Renal cortical epithelial cell (primary cell): ENCODE data around the gene SCAF1. TPM values are rescaled to one million over a fixed set of nuclear protein-coding genes. Genes with fewer than 3 reads are reported as not detected.

Experiments
- total RNA-seq: library from RNA; depleted of rRNA; stranded (reverse); fragments of >200 nt; gene quantifications from 2 replicates; pipeline ENCODE4 v1.2.3, GENCODE V29; 2014

SCAF1 gene
- total RNA-seq, 1 donor from 2014 or later, result 50.9 TPM

Other genes starting within 250 kb of the SCAF1 start
- gene PTH2, start 218.8 kb upstream of the SCAF1 start, total RNA-seq, result not detected in 2 replicates
- not detected in 2 replicates for gene GFY, start 216.8 kb upstream of the SCAF1 start, total RNA-seq
- gene SLC17A7, start 200.7 kb upstream of the SCAF1 start, total RNA-seq, result 0.15 TPM in 1 of 2 replicates, not detected in the other
- gene PIH1D1, start 190.4 kb upstream of the SCAF1 start, total RNA-seq, result 120 and 197 TPM in 2 replicates
- gene ALDH16A1, start 189.0 kb upstream of the SCAF1 start, total RNA-seq, result 30.5 and 64.1 TPM in 2 replicates
- 1.3 and 1.7 TPM in 2 replicates for gene FLT3LG, start 168.0 kb upstream of the SCAF1 start, total RNA-seq
- gene RPL13A, start 154.6 kb upstream of the SCAF1 start, total RNA-seq, result 962 and 2,738 TPM in 2 replicates
- gene RPS11, start 145.8 kb upstream of the SCAF1 start, total RNA-seq, result 2,210 and 4,384 TPM in 2 replicates
- gene FCGRT, start 129.5 kb upstream of the SCAF1 start, total RNA-seq, result 23.4 and 47.7 TPM in 2 replicates
- gene RCN3, start 114.2 kb upstream of the SCAF1 start, total RNA-seq, result 0.75 and 1.6 TPM in 2 replicates
- 37.9 and 117 TPM in 2 replicates for gene NOSIP, start 61.7 kb upstream of the SCAF1 start, total RNA-seq
- gene PRRG2, start 60.9 kb upstream of the SCAF1 start, total RNA-seq, result 4.2 and 7.2 TPM in 2 replicates
- gene PRR12, start 51.0 kb upstream of the SCAF1 start, total RNA-seq, result 0.87 and 8.7 TPM in 2 replicates
- 32.5 and 40.5 TPM in 2 replicates for gene RRAS, start 2.1 kb upstream of the SCAF1 start, total RNA-seq
- 68.4 and 89.3 TPM in 2 replicates for gene IRF3, start 23.6 kb downstream of the SCAF1 start, total RNA-seq
- gene BCL2L12, start 23.7 kb downstream of the SCAF1 start, total RNA-seq, result 1.9 and 5.9 TPM in 2 replicates
- 205 and 483 TPM in 2 replicates for gene PRMT1, start 35.1 kb downstream of the SCAF1 start, total RNA-seq
- gene ADM5, start 47.4 kb downstream of the SCAF1 start, total RNA-seq, result 0.35 TPM in 2 replicates
- gene CPT1C, start 48.9 kb downstream of the SCAF1 start, total RNA-seq, result 1.9 and 2.5 TPM in 2 replicates
- gene TSKS, start 121.1 kb downstream of the SCAF1 start, total RNA-seq, result not detected in 2 replicates
- gene AP2A1, start 124.8 kb downstream of the SCAF1 start, total RNA-seq, result 43.2 and 98.0 TPM in 2 replicates
- gene FUZ, start 171.1 kb downstream of the SCAF1 start, total RNA-seq, result 13.4 and 24.2 TPM in 2 replicates
- gene MED25, start 176.1 kb downstream of the SCAF1 start, total RNA-seq, result 18.8 and 66.7 TPM in 2 replicates
- 28.3 and 106 TPM in 2 replicates for gene PTOV1, start 208.9 kb downstream of the SCAF1 start, total RNA-seq
- gene PNKP, start 225.4 kb downstream of the SCAF1 start, total RNA-seq, result 30.5 and 36.3 TPM in 2 replicates
- gene AKT1S1, start 235.1 kb downstream of the SCAF1 start, total RNA-seq, result 3.5 and 10.8 TPM in 2 replicates
- 12.1 and 13.7 TPM in 2 replicates for gene TBC1D17, start 235.5 kb downstream of the SCAF1 start, total RNA-seq